AG04450 (cell line): ENCODE results near the gene COPS7A. TPM values are rescaled to one million over a fixed set of nuclear protein-coding genes. Genes with fewer than 3 reads are reported as not detected.

Experiments used
- CTCF ChIA-PET: fragments of 300-600, 350-600 bp; formaldehyde crosslinking; extraction: SDS; loops from one replicate; lab custom pipeline; 2022; ENCODE audit warnings: antibody characterized with exemption, inconsistent platforms; lab: Charles Lee
- POLR2A ChIA-PET: fragments of 350-600 bp; formaldehyde crosslinking; extraction: SDS; loops from one replicate; lab custom pipeline; 2021; ENCODE audit warnings: antibody characterized with exemption, inconsistent platforms; lab: Yijun Ruan, JAX
- DNase-seq: peaks from one replicate; pipeline ENCODE4 v3.0.0-alpha.2; 2011; ENCODE audit warnings: low read depth, low spot score
- H3K27ac ChIP-seq: one replicate; pipeline ENCODE4 v1.5.1; 2012; ENCODE audit warnings: low read depth, low read length, control low read depth
- H3K27me3 ChIP-seq: one replicate; pipeline ENCODE4 v1.6.0; 2012; ENCODE audit warnings: low read length; ENCODE audit not compliant: control insufficient read depth, insufficient read depth
- H3K4me3 ChIP-seq: 2 replicates; pipeline ENCODE4 v1.5.1; 2011; ENCODE audit warnings: mild to moderate bottlenecking, low read depth, low read length, control low read depth
- H3K9me3 ChIP-seq: 2 replicates; pipeline ENCODE4 v1.5.1; 2012; ENCODE audit warnings: low read length; ENCODE audit not compliant: control insufficient read depth, insufficient read depth
- polyA plus RNA-seq: library from polyadenylated mRNA; depleted of rRNA; stranded (reverse); fragments of >200 nt; gene quantifications from 2 replicates; pipeline ENCODE4 v1.2.3, GENCODE V29; 2011
- TF ChIP-seq, protein P1 (sequence below): IDR thresholded peaks from 2 replicates; pipeline ENCODE4 v1.5.1; 2011; ENCODE audit warnings: low read depth, low read length, control low read depth, inconsistent platforms

The COPS7A gene
- polyA plus RNA-seq, 1 experiment = 93.2 TPM

DNA sequence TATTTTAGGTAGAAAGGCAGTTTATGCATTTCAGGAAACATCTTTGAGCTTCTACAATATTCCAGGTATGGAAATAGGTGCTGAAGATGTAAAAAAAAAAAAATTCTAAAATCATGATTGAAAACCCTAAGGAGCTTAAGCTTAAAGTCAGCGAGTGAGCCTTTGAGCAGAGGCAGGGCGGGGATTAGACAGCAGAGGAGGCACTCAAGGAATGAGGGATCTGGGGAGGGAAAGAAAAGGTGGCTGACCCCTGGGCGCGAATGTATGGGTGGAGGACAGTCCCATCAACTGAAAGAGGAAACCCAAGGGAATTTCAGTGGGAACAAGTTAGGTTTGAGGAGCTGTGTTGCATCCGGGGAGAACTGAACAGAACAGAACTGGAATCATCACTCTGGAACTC, 35.9 kb downstream of the COPS7A start:
- TF ChIP-seq, protein P1, sequence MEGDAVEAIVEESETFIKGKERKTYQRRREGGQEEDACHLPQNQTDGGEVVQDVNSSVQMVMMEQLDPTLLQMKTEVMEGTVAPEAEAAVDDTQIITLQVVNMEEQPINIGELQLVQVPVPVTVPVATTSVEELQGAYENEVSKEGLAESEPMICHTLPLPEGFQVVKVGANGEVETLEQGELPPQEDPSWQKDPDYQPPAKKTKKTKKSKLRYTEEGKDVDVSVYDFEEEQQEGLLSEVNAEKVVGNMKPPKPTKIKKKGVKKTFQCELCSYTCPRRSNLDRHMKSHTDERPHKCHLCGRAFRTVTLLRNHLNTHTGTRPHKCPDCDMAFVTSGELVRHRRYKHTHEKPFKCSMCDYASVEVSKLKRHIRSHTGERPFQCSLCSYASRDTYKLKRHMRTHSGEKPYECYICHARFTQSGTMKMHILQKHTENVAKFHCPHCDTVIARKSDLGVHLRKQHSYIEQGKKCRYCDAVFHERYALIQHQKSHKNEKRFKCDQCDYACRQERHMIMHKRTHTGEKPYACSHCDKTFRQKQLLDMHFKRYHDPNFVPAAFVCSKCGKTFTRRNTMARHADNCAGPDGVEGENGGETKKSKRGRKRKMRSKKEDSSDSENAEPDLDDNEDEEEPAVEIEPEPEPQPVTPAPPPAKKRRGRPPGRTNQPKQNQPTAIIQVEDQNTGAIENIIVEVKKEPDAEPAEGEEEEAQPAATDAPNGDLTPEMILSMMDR = no peak
- H3K27ac ChIP-seq = no peak overlapping the region
- H3K4me3 ChIP-seq = no peak overlapping the region
- no peaks in the 10 kb centered on the region for H3K27me3 ChIP-seq
- POLR2A ChIA-PET = no interaction called here
- no peaks in the 10 kb centered on the region for H3K9me3 ChIP-seq
- no peak for DNase-seq
- CTCF ChIA-PET = interaction anchor here (0.9 to 1.5 kb wide), 4 partner anchors 19 to 110 kb away, joined by 3 to 4 read pairs (median 3); no protein-coding TSS in a partner anchor

DNA sequence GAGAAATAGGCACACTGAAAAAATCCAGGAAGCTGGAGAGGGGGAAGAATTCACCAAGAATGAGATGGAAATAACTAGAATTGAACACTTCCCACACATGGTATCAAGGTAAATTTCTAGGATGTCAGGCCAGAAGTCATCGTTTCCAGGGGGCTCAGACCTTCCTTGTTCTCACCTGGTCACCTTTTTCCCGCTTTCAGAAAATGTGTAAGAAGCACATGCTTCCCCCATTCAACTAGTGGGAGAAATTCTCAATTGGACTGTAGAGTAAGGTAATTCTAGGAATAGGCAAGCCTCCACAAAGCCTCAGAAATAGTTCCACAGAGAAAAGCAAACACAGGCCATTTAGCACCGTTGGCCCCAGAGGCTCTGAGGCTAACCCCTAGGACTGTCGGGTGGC, 39.5 kb downstream of the COPS7A start:
- ChIA-PET POLR2A (interaction anchor here (0.6 to 1.3 kb wide), 5 partner anchors 10 to 90 kb away, joined by 3 to 8 read pairs (median 5); partner anchors contain the start of genes MLF2 and ZNF384), CTCF (interaction anchor here (0.9 to 3.5 kb wide), 2 partner anchors 10 to 61 kb away, joined by 3 to 50 read pairs; partner anchors contain the start of gene MLF2)
- no peak for DNase-seq

DNA sequence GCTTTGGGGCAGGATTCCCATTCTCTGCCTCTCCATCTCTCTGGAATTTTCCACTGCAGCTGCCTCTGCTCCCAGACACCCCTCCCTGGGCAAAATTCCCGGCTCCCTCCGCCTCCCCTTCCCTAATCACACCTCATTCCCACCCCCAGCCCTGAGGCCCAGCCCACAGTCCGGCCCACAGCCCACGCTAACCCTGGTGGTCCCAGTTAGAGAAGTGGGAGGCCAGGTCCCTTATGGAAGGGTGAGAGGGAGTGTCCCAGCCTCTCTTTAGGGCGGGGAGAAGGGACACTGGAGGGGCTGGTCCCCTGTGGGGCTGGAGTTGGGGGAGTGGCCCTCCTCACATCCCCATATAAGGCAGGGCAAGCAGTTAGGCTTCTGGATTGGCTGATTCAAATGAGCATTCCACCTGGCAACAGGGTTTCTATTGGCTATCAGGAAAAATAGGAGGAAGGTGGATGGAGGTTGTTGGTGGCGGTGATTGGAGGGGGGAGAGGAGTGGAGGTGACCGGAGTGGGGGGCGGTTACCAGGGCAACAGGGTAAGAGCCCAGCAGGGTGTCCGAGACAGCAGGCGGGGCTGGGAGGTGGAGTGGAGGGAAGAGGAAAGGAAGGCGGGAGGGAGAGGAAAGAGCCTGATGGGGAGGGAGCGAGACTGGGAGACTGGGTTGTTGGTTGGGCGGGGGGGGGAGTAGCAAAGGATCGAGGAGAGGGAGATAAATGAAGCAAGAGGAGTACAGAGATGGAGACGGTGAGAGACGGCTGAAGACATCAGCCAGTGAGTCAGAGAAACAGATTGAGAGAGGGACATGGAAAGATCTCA, 40.4 kb downstream of the COPS7A start:
- H3K27ac ChIP-seq = peak overlapping the region; percentile 94
- H3K27me3 ChIP-seq = no peaks in the 10 kb centered on the region
- H3K4me3 ChIP-seq = peak overlapping the region; percentile 49
- POLR2A ChIA-PET = interaction anchor here (0.6 to 1.3 kb wide), 5 partner anchors 11 to 89 kb away, joined by 3 to 8 read pairs (median 5); partner anchors contain the start of genes MLF2 and ZNF384
- TF ChIP-seq, protein P1 = no peak
- CTCF ChIA-PET = interaction anchor here (0.9 to 7.9 kb wide), 3 partner anchors 11 to 61 kb away, joined by 3 to 136 read pairs (median 50); partner anchors contain the start of gene MLF2
- no peaks in the 10 kb centered on the region; the same call in 1 of the 2 replicates for H3K9me3 ChIP-seq
- DNase-seq = peak; percentile 98

More for the DNA sequence above, 39.5 kb downstream of the COPS7A start:
- Histone ChIP-seq H3K4me3 (peak overlapping the region; percentile 49), H3K9me3 (no peaks in the 10 kb centered on the region; the same call in 1 of the 2 replicates), H3K27ac (peak overlapping the region; percentile 94), H3K27me3 (no peaks in the 10 kb centered on the region)
- TF ChIP-seq, protein P1 = no peak

DNA sequence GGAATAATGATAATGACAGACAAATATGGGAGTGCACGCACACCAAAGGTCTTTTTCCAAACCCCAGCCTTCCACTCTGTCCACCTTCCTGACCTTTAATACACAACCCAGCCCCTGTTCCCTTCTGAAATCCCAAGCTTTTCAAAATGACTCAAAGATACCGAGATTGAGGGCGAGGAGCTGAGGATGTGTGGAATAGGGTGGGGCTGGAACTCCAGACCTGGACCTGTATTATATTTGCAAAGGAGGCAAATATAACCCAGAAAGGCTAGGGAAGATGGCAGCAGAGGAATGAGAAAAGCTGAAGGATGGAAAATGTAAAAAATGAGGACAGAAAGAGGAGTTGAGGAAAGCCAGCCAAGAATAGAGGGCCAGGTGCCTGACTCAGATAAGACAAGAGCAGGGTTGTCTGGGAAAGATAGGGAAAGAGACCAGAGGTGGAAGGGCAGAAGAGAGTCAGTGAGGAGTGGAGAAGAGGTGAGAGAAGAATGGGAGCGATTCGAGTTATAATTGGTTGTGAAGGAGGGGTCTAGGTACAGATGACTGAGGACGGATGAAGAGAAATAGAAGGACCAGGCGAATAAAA, 41.3 kb downstream of the COPS7A start:
- TF ChIP-seq, protein P1 = no peak
- Histone ChIP-seq H3K9me3 (no peaks in the 10 kb centered on the region; the same call in 1 of the 2 replicates), H3K27me3 (no peaks in the 10 kb centered on the region), H3K27ac (peak overlapping the region; percentile 94), H3K4me3 (peak overlapping the region; percentile 17; the same call in 1 of the 2 replicates)
- DNase-seq = no peak
- CTCF ChIA-PET = interaction anchor here (0.8 to 7.9 kb wide), 6 partner anchors 12 to 151 kb away, joined by 3 to 136 read pairs (median 6); partner anchors contain the start of genes CD4 and MLF2
- POLR2A ChIA-PET = interaction anchor here (1.9 to 5.1 kb wide), 4 partner anchors 11 to 152 kb away, joined by 5 to 89 read pairs (median 19); partner anchors contain the start of genes MLF2 and SPSB2
